Measurements from ENCODE around the gene CPOX. TPM values are rescaled to one million over a fixed set of nuclear protein-coding genes. Genes with fewer than 3 reads are reported as not detected.

Gene CPOX
- total RNA-seq, 3 donors from 2014 or later, result 16.2 to 17.9 (median 17.6) TPM

- TF ChIP-seq CTCF (IDR thresholded peaks at IDR 0.05), result no peak
- Histone ChIP-seq H3K36me3 (ENCODE audit: low read depth) (no peaks in the 10 kb centered on the region), H3K9me3 (no peaks in the 10 kb centered on the region), H3K4me1 (ENCODE audit: low read depth) (no peaks in the 10 kb centered on the region), H3K4me3 (no peak overlapping the region)
- no peak for DNase-seq
- no peak for ATAC-seq
- intact Hi-C loops (cut with DNase I, micrococcal nuclease), result no loop called here
These were observed 19.3 kb downstream of the CPOX start for GRCh38 chr3:98574132-98574531.

- Histone ChIP-seq H3K4me1 (ENCODE audit: low read depth) (no peaks in the 10 kb centered on the region), H3K36me3 (ENCODE audit: low read depth) (no peaks in the 10 kb centered on the region), H3K4me3 (no peak overlapping the region), H3K9me3 (no peaks in the 10 kb centered on the region)
- intact Hi-C loops (cut with DNase I, micrococcal nuclease), result no loop called here
- no peak for TF ChIP-seq CTCF (IDR thresholded peaks at IDR 0.05)
- DNase-seq, result no peak
- ATAC-seq, result no peak
These were observed 20.2 kb downstream of the CPOX start for GRCh38 chr3:98573181-98573728.

GRCh38 chr3:98568402-98568801, 25.0 kb downstream of the CPOX start:
- Histone ChIP-seq H3K4me1 (ENCODE audit: low read depth) (no peaks in the 10 kb centered on the region), H3K36me3 (ENCODE audit: low read depth) (no peaks in the 10 kb centered on the region), H3K9me3 (no peaks in the 10 kb centered on the region), H3K4me3 (no peak overlapping the region)
- DNase-seq (no peak), ATAC-seq (no peak)
- intact Hi-C loops (cut with DNase I, micrococcal nuclease), result no loop called here
- no peak for TF ChIP-seq CTCF (IDR thresholded peaks at IDR 0.05)

- intact Hi-C loops (cut with DNase I, micrococcal nuclease), result no loop called here
- no peak for TF ChIP-seq CTCF (IDR thresholded peaks at IDR 0.05)
These were observed 25.6 kb downstream of the CPOX start for GRCh38 chr3:98567666-98568270.

GRCh38 chr3:98565843-98566242, 27.6 kb downstream of the CPOX start:
- no peaks in the 10 kb centered on the region for H3K9me3 ChIP-seq
- TF ChIP-seq CTCF (IDR thresholded peaks at IDR 0.05), result no peak
- DNase-seq (no peak), ATAC-seq (no peak)
- no peaks in the 10 kb centered on the region for H3K36me3 ChIP-seq (ENCODE audit: low read depth)
- intact Hi-C loops (cut with DNase I, micrococcal nuclease), result no loop called here
- no peak overlapping the region for H3K4me3 ChIP-seq
- H3K4me1 ChIP-seq (ENCODE audit: low read depth), result no peaks in the 10 kb centered on the region

More at GRCh38 chr3:98567666-98568270, 25.6 kb downstream of the CPOX start:
- DNase-seq, result no peak
- Histone ChIP-seq H3K4me3 (no peak overlapping the region), H3K4me1 (ENCODE audit: low read depth) (no peaks in the 10 kb centered on the region), H3K9me3 (no peaks in the 10 kb centered on the region), H3K36me3 (ENCODE audit: low read depth) (no peaks in the 10 kb centered on the region)
- peak; percentile 22 for ATAC-seq
